HG03442 (cell line): Measurements from ENCODE around the gene SGF29.
"Not testable (repeated sequence)": the region's sequence is repeated elsewhere in the genome, so short reads cannot be mapped to it uniquely, and the experiment has no call there.

Experiments used
- ATAC-seq: cut with Tn5 transposase; IDR thresholded peaks from one replicate; pipeline ENCODE4 v1.9.1; 2021; ENCODE audit warnings: mild to moderate bottlenecking, moderate library complexity; ENCODE audit not compliant: unreplicated experiment

Gene SGF29

GRCh38 chr16:28553776-28554633 is at the start of gene SGF29:
SGF29 (plus strand) TSS chr16:28553920; CDS start chr16:28581070, 27,150 bp downstream.
- peak; percentile 77 for ATAC-seq

- ATAC-seq, result no peak
These were observed 48.9 kb upstream of the SGF29 start for GRCh38 chr16:28504707-28505404.

- ATAC-seq, result no peak
These were observed 48.1 kb upstream of the SGF29 start for GRCh38 chr16:28505489-28506137.

GRCh38 chr16:28511031-28511430 is 42.7 kb upstream of the SGF29 start:
- no peak for ATAC-seq

GRCh38 chr16:28511801-28512789 is 41.6 kb upstream of the SGF29 start:
- ATAC-seq, result no peak

- no peak for ATAC-seq
These were observed 40.1 kb upstream of the SGF29 start for GRCh38 chr16:28513484-28514181.

- ATAC-seq, result no peak
These were observed 39.5 kb upstream of the SGF29 start for GRCh38 chr16:28514246-28514645.

GRCh38 chr16:28520672-28521071 is 33.0 kb upstream of the SGF29 start:
- ATAC-seq, result no peak

GRCh38 chr16:28521436-28521835 is 32.3 kb upstream of the SGF29 start:
- ATAC-seq, result no peak

- no peak for ATAC-seq
These were observed 30.9 kb upstream of the SGF29 start for GRCh38 chr16:28522792-28523191.

GRCh38 chr16:28524681-28525171 is 29.0 kb upstream of the SGF29 start:
- ATAC-seq, result no peak

- ATAC-seq, result no peak
These were observed 27.3 kb upstream of the SGF29 start for GRCh38 chr16:28526201-28527099.

- not testable (repeated sequence) for ATAC-seq
These were observed 26.5 kb upstream of the SGF29 start for GRCh38 chr16:28527100-28527785.

GRCh38 chr16:28527985-28528384 is 25.7 kb upstream of the SGF29 start:
- ATAC-seq, result no peak

GRCh38 chr16:28528463-28528867 is 25.3 kb upstream of the SGF29 start:
- ATAC-seq, result no peak

GRCh38 chr16:28529124-28529523 is 24.6 kb upstream of the SGF29 start:
- ATAC-seq, result no peak

GRCh38 chr16:28531777-28532744 is 21.7 kb upstream of the SGF29 start:
- ATAC-seq, result no peak
